CD4-positive, alpha-beta memory T cell (primary cell): ENCODE measurements around the gene C19orf25. TPM values are rescaled to one million over a fixed set of nuclear protein-coding genes. Genes with fewer than 3 reads are reported as not detected.

Source experiments
- CTCF ChIA-PET: fragments of 350-600 bp; sonication (Branson Sonifier 250); formaldehyde crosslinking; loops from one replicate; lab custom pipeline; 2021; ENCODE audit warnings: inconsistent platforms; ENCODE audit not compliant: partially characterized antibody; lab: Charles Lee
- POLR2A ChIA-PET: fragments of 350-600 bp; sonication (Branson Sonifier 250); formaldehyde crosslinking; loops from one replicate; lab custom pipeline; 2021; ENCODE audit not compliant: partially characterized antibody; lab: Charles Lee
- DNase-seq, 5 donors: peaks; one replicate each; pipeline versions ENCODE4 v3.0.0 to v3.0.0-alpha.2; 2020 to 2022; ENCODE audit warnings: mixed read lengths in 1 of 5
- H3K27ac ChIP-seq: one replicate; pipeline ENCODE4 v1.7.0; 2013; ENCODE audit warnings: low read depth, low read length
- H3K27me3 ChIP-seq: 2 replicates; pipeline ENCODE4 v1.7.0; 2013; ENCODE audit warnings: mild to moderate bottlenecking, low read length, moderate library complexity; ENCODE audit not compliant: insufficient read depth
- H3K36me3 ChIP-seq: 2 replicates; pipeline ENCODE4 v1.7.0; 2013; ENCODE audit warnings: mild to moderate bottlenecking, low read length, moderate library complexity; ENCODE audit not compliant: insufficient read depth
- H3K4me1 ChIP-seq: 2 replicates; pipeline ENCODE4 v1.7.0; 2013; ENCODE audit warnings: mild to moderate bottlenecking, low read length, moderate library complexity; ENCODE audit not compliant: insufficient read depth
- H3K4me3 ChIP-seq, 2 donors: one replicate each; pipeline ENCODE4 v1.7.0; 2013; ENCODE audit warnings: low read length in 2 of 2, mild to moderate bottlenecking in 1 of 2
- H3K9me3 ChIP-seq, 2 donors: one replicate each; pipeline ENCODE4 v1.7.0; 2013; ENCODE audit warnings: low read length in 2 of 2, control low read depth in 1 of 2; ENCODE audit not compliant: control insufficient read depth in 1 of 2
- H3K27ac Mint-ChIP-seq, 7 donors: one replicate each; pipeline ENCODE4 v1.8.0; 2020 to 2021; ENCODE audit warnings: mixed read lengths in 7 of 7, mild to moderate bottlenecking in 6 of 7, inconsistent platforms in 3 of 7, moderate library complexity in 3 of 7
- H3K27me3 Mint-ChIP-seq, 2 donors: one replicate each; pipeline ENCODE4 v1.8.0; 2020 to 2021; ENCODE audit warnings: mixed read lengths in 2 of 2
- H3K36me3 Mint-ChIP-seq, 2 donors: one replicate each; pipeline ENCODE4 v1.8.0; 2020 to 2021; ENCODE audit warnings: mixed read lengths in 2 of 2, inconsistent platforms in 1 of 2, mild to moderate bottlenecking in 1 of 2
- H3K4me1 Mint-ChIP-seq, 4 donors: one replicate each; pipeline ENCODE4 v1.8.0; 2020 to 2021; ENCODE audit warnings: mixed read lengths in 4 of 4, mild to moderate bottlenecking in 1 of 4
- H3K4me3 Mint-ChIP-seq, 8 donors: one replicate each; pipeline ENCODE4 v1.8.0; 2020 to 2021; ENCODE audit warnings: mixed read lengths in 8 of 8, mild to moderate bottlenecking in 7 of 8, moderate library complexity in 6 of 8, inconsistent platforms in 3 of 8
- H3K9me3 Mint-ChIP-seq, 8 donors: one replicate each; pipeline ENCODE4 v1.8.0; 2020 to 2021; ENCODE audit warnings: mixed read lengths in 8 of 8, mild to moderate bottlenecking in 5 of 8, inconsistent platforms in 3 of 8, moderate library complexity in 1 of 8
- intact Hi-C: fragments of 100-400 bp; cut with micrococcal nuclease; formaldehyde crosslinking; loops from one replicate; pipeline ENCODE4 v1.15.1; 2023
- polyA plus RNA-seq, 2 donors: library from polyadenylated mRNA; unstranded; fragments of 300-500 nt; fragmentation: Illumina TruSeq; gene quantifications; one replicate each; pipeline ENCODE4 v1.2.3, GENCODE V29; 2021
- total RNA-seq, 2 experiments: library from RNA; stranded (reverse); gene quantifications; one replicate each; pipeline ENCODE4 v1.2.3, GENCODE V29; 2021

C19orf25 gene
- total and polyA plus RNA-seq, 4 experiments from 2014 or later = 41.5 to 79.8 (median 58.8) TPM

GRCh38 chr19:1459479-1459878, 19.5 kb downstream of the C19orf25 start:
- no peaks in the 10 kb centered on the region for H3K36me3 Mint-ChIP-seq
- POLR2A ChIA-PET = no interaction called here

DNA sequence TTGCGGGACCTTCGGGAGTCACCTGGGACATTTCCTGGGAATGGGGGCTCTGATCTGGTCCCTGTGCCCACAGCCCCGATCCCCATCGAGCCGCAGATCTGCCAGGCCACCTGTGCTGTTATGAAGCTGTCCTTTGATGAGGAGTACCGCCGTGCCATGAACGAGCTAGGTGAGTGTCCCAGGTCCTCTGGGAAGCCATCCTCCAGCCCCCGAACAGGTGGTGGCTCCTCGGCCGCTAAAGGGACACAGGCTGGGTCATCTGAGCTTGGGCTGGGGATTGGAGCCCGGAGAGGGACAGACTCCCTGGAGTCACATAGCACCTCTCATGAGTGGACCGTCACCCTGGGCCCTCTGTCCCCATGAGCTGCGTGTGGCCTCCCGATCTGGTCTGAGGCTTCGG, 21.1 kb downstream of the C19orf25 start:
- intact Hi-C loops = no loop called here
- Mint-ChIP-seq H3K36me3 (no peaks in the 10 kb centered on the region), H3K4me3 (no peak overlapping the region), H3K4me1 (peaks cover 2 to 12% (median 7%) of the 10 kb centered on the region in 4 donors), H3K27ac (no peak overlapping the region), H3K27me3 (peaks cover 13 to 27% of the 10 kb centered on the region in 2 donors), H3K9me3 (peaks cover 0 to 2% (median 0%) of the 10 kb centered on the region in 8 donors)
- Histone ChIP-seq H3K4me3 (no peak overlapping the region), H3K27ac (no peak overlapping the region), H3K36me3 (no peaks in the 10 kb centered on the region), H3K4me1 (peaks cover 17% of the 10 kb centered on the region), H3K9me3 (no peaks in the 10 kb centered on the region), H3K27me3 (no peaks in the 10 kb centered on the region)
- POLR2A ChIA-PET = no interaction called here
- DNase-seq = no peak
- CTCF ChIA-PET = no interaction called here

More at GRCh38 chr19:1459479-1459878, 19.5 kb downstream of the C19orf25 start:
- Mint-ChIP-seq H3K27ac (peak overlapping the region in 1 of 7 donors; percentile 59), H3K4me1 (peaks cover 2 to 12% (median 6%) of the 10 kb centered on the region in 4 donors), H3K9me3 (peaks cover 0 to 2% (median 0%) of the 10 kb centered on the region in 8 donors), H3K4me3 (no peak overlapping the region), H3K27me3 (peaks cover 9 to 22% of the 10 kb centered on the region in 2 donors)
- Histone ChIP-seq H3K4me1 (peaks cover 17% of the 10 kb centered on the region), H3K4me3 (no peak overlapping the region), H3K27ac (no peak overlapping the region), H3K36me3 (no peaks in the 10 kb centered on the region), H3K27me3 (no peaks in the 10 kb centered on the region), H3K9me3 (no peaks in the 10 kb centered on the region)
- CTCF ChIA-PET = no interaction called here
- no peak for DNase-seq
- intact Hi-C loops = no loop called here

GRCh38 chr19:1457031-1457739, 21.8 kb downstream of the C19orf25 start:
- no peaks in the 10 kb centered on the region for H3K9me3 ChIP-seq
- no peaks in the 10 kb centered on the region for H3K36me3 ChIP-seq
- ChIA-PET CTCF (no interaction called here), POLR2A (interaction anchor here (1.9 to 3.7 kb wide), 2 partner anchors 13 to 15 kb away, joined by 4 to 20 read pairs; no protein-coding TSS in a partner anchor)
- no peaks in the 10 kb centered on the region for H3K36me3 Mint-ChIP-seq
- peaks cover 2 to 12% (median 7%) of the 10 kb centered on the region in 4 donors for H3K4me1 Mint-ChIP-seq
- H3K4me3 Mint-ChIP-seq = no peak overlapping the region
- peaks cover 0 to 2% (median 0%) of the 10 kb centered on the region in 8 donors for H3K9me3 Mint-ChIP-seq
- H3K4me1 ChIP-seq = peaks cover 17% of the 10 kb centered on the region
- intact Hi-C loops = no loop called here
- DNase-seq = no peak
- H3K4me3 ChIP-seq = no peak overlapping the region
- no peaks in the 10 kb centered on the region for H3K27me3 ChIP-seq
- peaks cover 14 to 28% of the 10 kb centered on the region in 2 donors for H3K27me3 Mint-ChIP-seq
- H3K27ac ChIP-seq = no peak overlapping the region
- no peak overlapping the region for H3K27ac Mint-ChIP-seq

- H3K4me3 ChIP-seq = no peak overlapping the region
- H3K36me3 ChIP-seq = no peaks in the 10 kb centered on the region
- H3K9me3 ChIP-seq = no peaks in the 10 kb centered on the region
- no peak overlapping the region for H3K4me3 Mint-ChIP-seq
- H3K27me3 ChIP-seq = peaks cover 4% of the 10 kb centered on the region
- ChIA-PET POLR2A (interaction anchor here (0.9 to 3.7 kb wide), 5 partner anchors 9 to 18 kb away, joined by 3 to 20 read pairs (median 4); no protein-coding TSS in a partner anchor), CTCF (interaction anchor here (1.0 kb wide), 1 partner anchor 11 kb away, joined by 3 read pairs; no protein-coding TSS in a partner anchor)
- H3K9me3 Mint-ChIP-seq = peaks cover 0 to 2% (median 0%) of the 10 kb centered on the region in 8 donors
- H3K27ac ChIP-seq = no peak overlapping the region
- intact Hi-C loops = no loop called here
- no peak for DNase-seq
- peaks cover 14 to 31% of the 10 kb centered on the region in 2 donors for H3K27me3 Mint-ChIP-seq
- H3K27ac Mint-ChIP-seq = peak overlapping the region in 1 of 7 donors; percentile 74
- H3K4me1 Mint-ChIP-seq = peaks cover 2 to 12% (median 7%) of the 10 kb centered on the region in 4 donors
- H3K4me1 ChIP-seq = peaks cover 17% of the 10 kb centered on the region
- H3K36me3 Mint-ChIP-seq = no peaks in the 10 kb centered on the region
These were observed 22.7 kb downstream of the C19orf25 start for GRCh38 chr19:1456121-1456900.

GRCh38 chr19:1455336-1456120, 23.5 kb downstream of the C19orf25 start:
- Histone ChIP-seq H3K4me3 (no peak overlapping the region), H3K9me3 (no peaks in the 10 kb centered on the region), H3K27ac (no peak overlapping the region), H3K36me3 (no peaks in the 10 kb centered on the region), H3K27me3 (peaks cover 11% of the 10 kb centered on the region), H3K4me1 (peaks cover 19% of the 10 kb centered on the region)
- peaks cover 0 to 2% (median 0%) of the 10 kb centered on the region in 8 donors for H3K9me3 Mint-ChIP-seq
- DNase-seq = peak; percentile 51 to 70 (median 55)
- POLR2A ChIA-PET = interaction anchor here (0.8 to 3.7 kb wide), 7 partner anchors 8 to 35 kb away, joined by 3 to 20 read pairs (median 4); partner anchors contain the start of gene PCSK4
- peak overlapping the region in 3 of 7 donors; percentile 62 to 87 (median 74) for H3K27ac Mint-ChIP-seq
- H3K27me3 Mint-ChIP-seq = peaks cover 20 to 38% of the 10 kb centered on the region in 2 donors
- H3K4me3 Mint-ChIP-seq = peak overlapping the region in 6 of 8 donors; percentile 32 to 61 (median 56)
- H3K36me3 Mint-ChIP-seq = no peaks in the 10 kb centered on the region
- CTCF ChIA-PET = interaction anchor here (1.0 kb wide), 1 partner anchor 10 kb away, joined by 3 read pairs; no protein-coding TSS in a partner anchor
- intact Hi-C loops = no loop called here
- H3K4me1 Mint-ChIP-seq = peaks cover 6 to 17% (median 12%) of the 10 kb centered on the region in 4 donors

DNA sequence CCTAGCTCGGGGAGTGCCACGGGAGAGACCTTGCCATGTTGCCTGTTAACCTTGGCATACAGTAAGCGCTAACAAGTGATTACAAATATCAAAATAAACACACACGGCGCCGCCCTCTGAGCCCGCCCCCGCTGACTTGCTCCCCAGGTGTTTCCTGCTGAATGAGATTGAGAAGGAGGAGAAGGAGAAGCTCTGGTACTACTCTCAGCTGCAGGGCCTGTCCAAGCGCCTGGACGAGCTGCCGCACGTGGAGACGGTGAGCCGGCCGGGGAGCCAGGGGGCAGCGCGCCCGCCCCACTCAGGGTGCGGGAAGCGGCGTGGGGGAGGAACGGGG, 24.0 kb downstream of the C19orf25 start:
- ChIA-PET CTCF (interaction anchor here (1.0 to 1.4 kb wide), 3 partner anchors 10 to 21 kb away, joined by 3 read pairs; no protein-coding TSS in a partner anchor), POLR2A (interaction anchor here (0.8 to 3.7 kb wide), 4 partner anchors 11 to 35 kb away, joined by 3 to 20 read pairs (median 4); partner anchors contain the start of gene PCSK4)
- intact Hi-C loops = no loop called here

More for the DNA sequence above, 24.0 kb downstream of the C19orf25 start:
- peaks cover 22 to 41% of the 10 kb centered on the region in 2 donors for H3K27me3 Mint-ChIP-seq
- H3K9me3 Mint-ChIP-seq = peaks cover 0 to 2% (median 0%) of the 10 kb centered on the region in 8 donors
- no peak for DNase-seq
- H3K4me1 Mint-ChIP-seq = peaks cover 6 to 18% (median 14%) of the 10 kb centered on the region in 4 donors
- H3K27ac Mint-ChIP-seq = no peak overlapping the region
- Histone ChIP-seq H3K27ac (no peak overlapping the region), H3K27me3 (peaks cover 16% of the 10 kb centered on the region), H3K36me3 (no peaks in the 10 kb centered on the region), H3K4me3 (no peak overlapping the region), H3K4me1 (peaks cover 24% of the 10 kb centered on the region), H3K9me3 (no peaks in the 10 kb centered on the region)
- H3K4me3 Mint-ChIP-seq = peak overlapping the region in 3 of 8 donors; percentile 25 to 39 (median 34)
- H3K36me3 Mint-ChIP-seq = no peaks in the 10 kb centered on the region
